CD4-positive, alpha-beta T cell (primary cell): ENCODE results near the gene CEP112. TPM values are rescaled to one million over a fixed set of nuclear protein-coding genes. Genes with fewer than 3 reads are reported as not detected.

Source experiments
- ATAC-seq: fragments of 200-7000 bp; cut with Tn5 transposase; one replicate; pipeline ENCODE4 v1.10.0; 2022; ENCODE audit warnings: mild to moderate bottlenecking; ENCODE audit not compliant: poor library complexity
- CTCF ChIA-PET: fragments of 350-600 bp; sonication (Branson Sonifier 250); formaldehyde crosslinking; loops from one replicate; lab custom pipeline; 2021; ENCODE audit warnings: antibody characterized with exemption, inconsistent platforms; lab: Charles Lee
- POLR2A ChIA-PET: fragments of 350-600 bp; sonication (Branson Sonifier 250); formaldehyde crosslinking; loops from one replicate; lab custom pipeline; 2021; ENCODE audit warnings: antibody characterized with exemption, inconsistent platforms; lab: Charles Lee
- DNase-seq, 14 experiments: peaks; one replicate each; pipeline ENCODE4 v3.0.0-alpha.2; 2013 to 2020; ENCODE audit warnings: mixed read lengths in 2 of 14
- H3K27ac ChIP-seq, 2 donors: one replicate each; pipeline versions ENCODE4 v1.5.1 to v1.7.0; 2013; ENCODE audit warnings: low read length in 2 of 2, low read depth in 1 of 2, mild to moderate bottlenecking in 1 of 2
- H3K27me3 ChIP-seq, 2 experiments: 1 replicate in 1 of 2; 2 replicates in 1 of 2; pipeline versions ENCODE4 v1.6.1 to v1.7.0; 2013; ENCODE audit warnings: low read length in 2 of 2, control low read depth in 1 of 2, mild to moderate bottlenecking in 1 of 2, moderate library complexity in 1 of 2; ENCODE audit not compliant: insufficient read depth in 2 of 2, control insufficient read depth in 1 of 2
- H3K36me3 ChIP-seq: one replicate; pipeline ENCODE4 v1.6.1; 2013; ENCODE audit warnings: low read length, control low read depth; ENCODE audit not compliant: insufficient read depth
- H3K4me1 ChIP-seq: one replicate; pipeline ENCODE4 v1.6.1; 2013; ENCODE audit warnings: low read length, control low read depth; ENCODE audit not compliant: insufficient read depth
- H3K4me3 ChIP-seq: one replicate; pipeline ENCODE4 v1.5.1; 2013; ENCODE audit warnings: mild to moderate bottlenecking, low read length, moderate library complexity
- H3K9me3 ChIP-seq, 2 experiments: 1 replicate in 1 of 2; 2 replicates in 1 of 2; pipeline versions ENCODE4 v1.6.1 to v1.7.0; 2013; ENCODE audit warnings: low read length in 2 of 2, mild to moderate bottlenecking in 2 of 2, control low read depth in 1 of 2, moderate library complexity in 1 of 2; ENCODE audit not compliant: control insufficient read depth in 1 of 2, insufficient read depth in 1 of 2
- H3K27ac Mint-ChIP-seq: one replicate; pipeline ENCODE4 v1.8.0; 2020; ENCODE audit warnings: mixed read lengths
- H3K27me3 Mint-ChIP-seq: one replicate; pipeline ENCODE4 v1.8.0; 2021; ENCODE audit warnings: mixed read lengths
- H3K36me3 Mint-ChIP-seq: one replicate; pipeline ENCODE4 v1.8.0; 2021; ENCODE audit warnings: low read depth, mixed read lengths
- H3K4me1 Mint-ChIP-seq: one replicate; pipeline ENCODE4 v1.8.0; 2021; ENCODE audit warnings: low read depth, mixed read lengths
- H3K4me3 Mint-ChIP-seq: one replicate; pipeline ENCODE4 v1.8.0; 2020; ENCODE audit warnings: mild to moderate bottlenecking, mixed read lengths
- H3K9me3 Mint-ChIP-seq: one replicate; pipeline ENCODE4 v1.8.0; 2020; ENCODE audit warnings: mixed read lengths
- intact Hi-C, 2 experiments: fragments of 100-400 bp; cut with DNase I in 1 of 2; cut with micrococcal nuclease in 1 of 2; formaldehyde crosslinking; loops; one replicate each; pipeline versions ENCODE4 v1.15.1 to v1.9.0; 2023 to 2025; cut with DNase I, micrococcal nuclease
- total RNA-seq, 174 experiments: library from RNA in 2 of 174; stranded (reverse) in 2 of 174; gene quantifications; one replicate each; pipeline ENCODE4 v1.2.3 and lab custom pipeline; 2021 to 2026
- TF ChIP-seq, protein P1 (sequence below): fragments of 200-600 bp; IDR thresholded peaks from one replicate; pipeline ENCODE4 v1.8.0; 2022; ENCODE audit warnings: antibody characterized with exemption, mild to moderate bottlenecking

Gene CEP112
- total RNA-seq, 2 experiments from 2014 or later, result 1.6 to 2.2 TPM

DNA sequence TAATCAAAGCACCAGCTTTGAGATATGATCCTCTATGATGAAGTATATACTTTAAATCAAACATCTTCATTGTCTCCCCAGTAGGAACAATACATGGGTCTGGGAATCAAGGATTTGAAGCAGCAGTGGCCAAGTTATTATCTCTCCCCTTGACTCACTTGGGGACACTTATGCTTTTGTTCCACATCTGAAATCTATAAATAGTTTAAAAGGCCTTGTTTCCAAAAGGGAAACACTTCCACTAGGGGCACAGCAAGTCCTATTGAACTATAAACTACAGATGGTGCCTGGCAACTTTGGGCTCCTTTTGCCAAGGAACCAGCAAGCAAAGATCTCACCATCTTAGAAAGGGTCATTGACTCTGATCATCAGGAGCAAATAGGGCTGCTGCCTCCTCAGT lies 16.0 kb upstream of the CEP112 start:
- no peak for DNase-seq
- H3K27me3 Mint-ChIP-seq, result no peaks in the 10 kb centered on the region
- H3K36me3 ChIP-seq, result no peaks in the 10 kb centered on the region
- no peaks in the 10 kb centered on the region for H3K4me1 ChIP-seq
- no peak overlapping the region for H3K4me3 Mint-ChIP-seq
- H3K36me3 Mint-ChIP-seq, result no peaks in the 10 kb centered on the region
- TF ChIP-seq, protein P1, sequence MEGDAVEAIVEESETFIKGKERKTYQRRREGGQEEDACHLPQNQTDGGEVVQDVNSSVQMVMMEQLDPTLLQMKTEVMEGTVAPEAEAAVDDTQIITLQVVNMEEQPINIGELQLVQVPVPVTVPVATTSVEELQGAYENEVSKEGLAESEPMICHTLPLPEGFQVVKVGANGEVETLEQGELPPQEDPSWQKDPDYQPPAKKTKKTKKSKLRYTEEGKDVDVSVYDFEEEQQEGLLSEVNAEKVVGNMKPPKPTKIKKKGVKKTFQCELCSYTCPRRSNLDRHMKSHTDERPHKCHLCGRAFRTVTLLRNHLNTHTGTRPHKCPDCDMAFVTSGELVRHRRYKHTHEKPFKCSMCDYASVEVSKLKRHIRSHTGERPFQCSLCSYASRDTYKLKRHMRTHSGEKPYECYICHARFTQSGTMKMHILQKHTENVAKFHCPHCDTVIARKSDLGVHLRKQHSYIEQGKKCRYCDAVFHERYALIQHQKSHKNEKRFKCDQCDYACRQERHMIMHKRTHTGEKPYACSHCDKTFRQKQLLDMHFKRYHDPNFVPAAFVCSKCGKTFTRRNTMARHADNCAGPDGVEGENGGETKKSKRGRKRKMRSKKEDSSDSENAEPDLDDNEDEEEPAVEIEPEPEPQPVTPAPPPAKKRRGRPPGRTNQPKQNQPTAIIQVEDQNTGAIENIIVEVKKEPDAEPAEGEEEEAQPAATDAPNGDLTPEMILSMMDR, result no peak
- CTCF ChIA-PET, result no interaction called here
- no peak overlapping the region for H3K27ac Mint-ChIP-seq
- no peaks in the 10 kb centered on the region for H3K27me3 ChIP-seq
- H3K4me1 Mint-ChIP-seq, result no peaks in the 10 kb centered on the region
- POLR2A ChIA-PET, result no interaction called here
- no peaks in the 10 kb centered on the region for H3K9me3 Mint-ChIP-seq
- H3K4me3 ChIP-seq, result no peak overlapping the region
- intact Hi-C loops, result loop anchor here in 1 of 2 experiments (5.0 to 10.0 kb wide), 2 partner anchors 34 to 1087 kb away; no protein-coding TSS in a partner anchor
- no peak overlapping the region for H3K27ac ChIP-seq
- ATAC-seq, result no peak
- H3K9me3 ChIP-seq, result peaks cover 0 to 7% of the 10 kb centered on the region in 2 experiments

DNA sequence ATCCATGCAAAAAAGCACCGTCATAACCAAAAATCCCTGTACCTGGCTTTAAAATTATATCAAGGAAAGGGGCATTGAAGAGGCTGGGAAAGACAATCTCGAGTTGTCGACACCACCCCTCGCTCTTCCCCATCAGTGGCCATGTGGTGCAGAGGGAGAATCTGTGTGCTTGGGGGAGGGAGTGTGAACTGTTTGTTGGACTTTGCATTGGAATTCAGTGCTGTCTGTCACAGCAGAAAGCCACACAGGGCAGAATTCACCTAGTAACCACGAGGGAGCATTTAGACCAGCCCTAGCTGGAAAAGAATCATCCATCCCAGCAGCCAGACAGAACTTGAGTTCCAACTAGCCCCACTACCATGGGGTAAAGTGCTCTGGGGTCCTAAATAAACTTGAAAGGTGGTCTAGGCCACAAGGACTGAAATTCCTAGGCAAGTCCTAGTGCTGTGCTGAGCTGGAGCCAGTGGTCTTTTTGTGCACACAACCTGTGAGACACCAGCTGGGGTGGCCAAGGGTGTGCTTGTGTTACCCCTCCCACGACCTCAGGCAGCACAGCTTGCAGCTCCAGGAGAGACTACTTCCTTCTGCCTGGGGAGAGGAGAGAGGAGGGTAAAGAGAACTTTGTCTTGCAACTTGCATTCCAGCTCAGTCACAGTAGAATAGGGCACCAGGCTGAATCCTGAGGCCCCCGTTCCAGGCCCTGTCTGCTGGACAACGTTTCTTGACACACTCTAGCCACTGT lies 11.5 kb upstream of the CEP112 start:
- TF ChIP-seq, protein P1, result no peak
- H3K27me3 Mint-ChIP-seq, result no peaks in the 10 kb centered on the region
- H3K36me3 Mint-ChIP-seq, result no peaks in the 10 kb centered on the region
- no peaks in the 10 kb centered on the region for H3K36me3 ChIP-seq
- DNase-seq (no peak), ATAC-seq (no peak)
- POLR2A ChIA-PET, result no interaction called here
- H3K27me3 ChIP-seq, result no peaks in the 10 kb centered on the region
- no peak overlapping the region for H3K27ac Mint-ChIP-seq
- peaks cover 0 to 7% of the 10 kb centered on the region in 2 experiments for H3K9me3 ChIP-seq
- no peak overlapping the region for H3K27ac ChIP-seq
- H3K4me1 Mint-ChIP-seq, result peaks cover 22% of the 10 kb centered on the region
- intact Hi-C loops, result loop anchor here (2.0 to 10.0 kb wide), 5 partner anchors 44 to 1091 kb away; partner anchors contain the start of gene PRKCA (in 1 of the 2)
- H3K4me3 ChIP-seq, result no peak overlapping the region
- peaks cover 18% of the 10 kb centered on the region for H3K4me1 ChIP-seq
- no peaks in the 10 kb centered on the region for H3K9me3 Mint-ChIP-seq
- no peak overlapping the region for H3K4me3 Mint-ChIP-seq
- CTCF ChIA-PET, result no interaction called here

DNA sequence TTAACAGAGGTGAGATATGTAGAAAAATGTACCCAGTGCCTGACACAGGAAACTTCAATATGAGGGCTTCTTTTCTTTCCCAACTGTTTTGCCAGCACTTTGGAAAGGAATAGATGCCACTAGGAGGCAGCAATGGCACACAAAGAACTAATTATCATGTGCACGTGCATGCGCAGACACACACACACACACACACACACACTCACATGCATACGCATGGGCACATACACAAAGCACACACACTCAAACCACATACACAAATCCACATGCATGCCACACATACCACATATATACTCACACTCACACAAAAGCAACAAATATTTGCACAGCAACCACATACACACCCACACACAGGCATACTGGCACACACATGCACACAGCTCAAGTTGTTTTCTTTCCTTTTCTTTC lies 8.8 kb upstream of the CEP112 start:
- intact Hi-C loops, result loop anchor here (1.0 to 10.0 kb wide), 8 partner anchors 47 to 1094 kb away; partner anchors contain the start of gene PRKCA (in 1 of the 2)
- DNase-seq, result peak in 11 of 14 experiments; percentile 4 to 82 (median 41)
- peak overlapping the region; percentile 32 for H3K27ac Mint-ChIP-seq

More for the DNA sequence above, 8.8 kb upstream of the CEP112 start:
- Histone ChIP-seq H3K9me3 (peaks cover 0 to 7% of the 10 kb centered on the region in 2 experiments), H3K36me3 (no peaks in the 10 kb centered on the region), H3K27ac (no peak overlapping the region), H3K4me3 (no peak overlapping the region), H3K4me1 (peaks cover 18% of the 10 kb centered on the region), H3K27me3 (no peaks in the 10 kb centered on the region)
- no peaks in the 10 kb centered on the region for H3K9me3 Mint-ChIP-seq
- peak overlapping the region; percentile 23 for H3K4me3 Mint-ChIP-seq
- CTCF ChIA-PET, result interaction anchor here (0.8 to 4.5 kb wide), 13 partner anchors 9 to 476 kb away, joined by 3 to 22 read pairs (median 3); partner anchors contain the start of gene CEP112
- H3K27me3 Mint-ChIP-seq, result no peaks in the 10 kb centered on the region
- POLR2A ChIA-PET, result interaction anchor here (0.9 kb wide), 1 partner anchor 55 kb away, joined by 3 read pairs; no protein-coding TSS in a partner anchor
- peaks cover 22% of the 10 kb centered on the region for H3K4me1 Mint-ChIP-seq
- ATAC-seq, result peak; percentile 45
- TF ChIP-seq, protein P1, result peak; percentile 67
- no peaks in the 10 kb centered on the region for H3K36me3 Mint-ChIP-seq
